ENCODE measurements around the gene C14orf180.

The C14orf180 gene

GRCh38 chr14:104593710-104594136 is 14.2 kb downstream of the C14orf180 start:
- DNase-seq (ENCODE audit: low read depth, low spot score) = no peak
- H3K4me3 ChIP-seq (ENCODE audit: low read depth, low read length) = no peak overlapping the region
- ChIA-PET CTCF (no interaction called here), POLR2A (no interaction called here)
- no peak for TF ChIP-seq CTCF (IDR thresholded peaks at IDR 0.05; ENCODE audit: insufficient read depth, low read length, missing control alignments)

- no peak for TF ChIP-seq CTCF (IDR thresholded peaks at IDR 0.05; ENCODE audit: insufficient read depth, low read length, missing control alignments)
- no peak overlapping the region for H3K4me3 ChIP-seq (ENCODE audit: low read depth, low read length)
- no peak for DNase-seq (ENCODE audit: low read depth, low spot score)
- CTCF ChIA-PET = no interaction called here
- POLR2A ChIA-PET = no interaction called here
Measured at GRCh38 chr14:104594310-104595046, 14.9 kb downstream of the C14orf180 start.

GRCh38 chr14:104595116-104595675 is 15.6 kb downstream of the C14orf180 start:
- DNase-seq (ENCODE audit: low read depth, low spot score) = no peak
- no peak overlapping the region for H3K4me3 ChIP-seq (ENCODE audit: low read depth, low read length)
- TF ChIP-seq CTCF (IDR thresholded peaks at IDR 0.05; ENCODE audit: insufficient read depth, low read length, missing control alignments) = no peak
- ChIA-PET POLR2A (no interaction called here), CTCF (no interaction called here)

- no peak for DNase-seq (ENCODE audit: low read depth, low spot score)
- TF ChIP-seq CTCF (IDR thresholded peaks at IDR 0.05; ENCODE audit: insufficient read depth, low read length, missing control alignments) = no peak
- ChIA-PET CTCF (no interaction called here), POLR2A (no interaction called here)
- H3K4me3 ChIP-seq (ENCODE audit: low read depth, low read length) = no peak overlapping the region
Measured at GRCh38 chr14:104595911-104596450, 16.4 kb downstream of the C14orf180 start.

- no peak overlapping the region for H3K4me3 ChIP-seq (ENCODE audit: low read depth, low read length)
- no peak for TF ChIP-seq CTCF (IDR thresholded peaks at IDR 0.05; ENCODE audit: insufficient read depth, low read length, missing control alignments)
- DNase-seq (ENCODE audit: low read depth, low spot score) = no peak
- CTCF ChIA-PET = no interaction called here
- POLR2A ChIA-PET = no interaction called here
Measured at GRCh38 chr14:104596451-104596918, 16.9 kb downstream of the C14orf180 start.

GRCh38 chr14:104596927-104597351 is 17.4 kb downstream of the C14orf180 start:
- TF ChIP-seq CTCF (IDR thresholded peaks at IDR 0.05; ENCODE audit: insufficient read depth, low read length, missing control alignments) = no peak
- CTCF ChIA-PET = no interaction called here

More at GRCh38 chr14:104596927-104597351, 17.4 kb downstream of the C14orf180 start:
- DNase-seq (ENCODE audit: low read depth, low spot score) = no peak
- POLR2A ChIA-PET = no interaction called here
- no peak overlapping the region for H3K4me3 ChIP-seq (ENCODE audit: low read depth, low read length)
